ENCODE measurements around the gene SMOC2.

The SMOC2 gene

DNA sequence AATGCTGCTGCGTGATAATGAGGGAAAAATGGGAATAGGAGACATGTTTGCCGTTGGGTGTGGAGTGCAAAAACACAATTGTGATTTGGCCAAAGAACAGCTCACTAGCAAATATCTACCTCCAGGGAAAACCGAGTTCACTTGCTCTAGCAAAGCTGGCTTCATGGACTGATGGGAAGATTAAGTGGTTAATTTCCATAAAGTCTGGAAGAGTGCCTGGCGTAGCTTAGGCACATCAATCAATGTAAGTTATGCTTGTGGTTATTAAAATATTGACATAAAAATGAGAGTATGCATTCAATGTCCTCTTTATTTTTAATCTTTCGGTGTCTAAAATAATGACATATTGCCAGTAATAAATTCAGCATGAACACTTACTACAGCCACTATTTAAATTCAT lies 267.5 kb downstream of the SMOC2 start:
- Mint-ChIP-seq H3K27me3 (no peaks in the 10 kb centered on the region), H3K4me3 (no peak overlapping the region), H3K36me3 (no peaks in the 10 kb centered on the region), H3K4me1 (no peaks in the 10 kb centered on the region), H3K27ac (no peak overlapping the region), H3K9me3 (no peaks in the 10 kb centered on the region)
- CTCF ChIA-PET = no interaction called here
- no peak for DNase-seq

GRCh38 chr6:168708984-168709383 lies 268.0 kb downstream of the SMOC2 start:
- no peak for DNase-seq
- H3K9me3 Mint-ChIP-seq = no peaks in the 10 kb centered on the region

DNA sequence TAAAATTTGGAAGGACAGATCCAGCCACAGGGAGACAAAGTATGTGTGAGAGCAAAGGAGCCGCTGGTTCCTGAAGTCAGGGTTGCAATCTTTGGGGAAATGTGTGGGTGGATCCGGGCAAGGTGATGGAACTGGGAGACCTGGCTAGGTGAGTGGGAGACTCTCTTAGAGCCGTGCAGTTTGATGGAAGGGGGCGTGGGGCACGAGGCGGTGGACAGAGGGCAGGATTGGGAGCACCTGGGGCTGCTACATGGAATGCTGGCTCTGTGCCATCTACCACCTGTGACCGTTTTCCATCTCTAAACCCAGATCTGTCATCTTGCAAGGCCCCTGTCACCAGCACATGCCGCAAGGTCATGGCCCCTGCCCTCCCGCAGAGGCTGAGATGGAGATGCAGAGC lies 268.4 kb downstream of the SMOC2 start:
- CTCF ChIA-PET = no interaction called here
- no peak for DNase-seq
- Mint-ChIP-seq H3K4me3 (no peak overlapping the region), H3K9me3 (no peaks in the 10 kb centered on the region), H3K27me3 (no peaks in the 10 kb centered on the region), H3K4me1 (no peaks in the 10 kb centered on the region), H3K27ac (no peak overlapping the region), H3K36me3 (no peaks in the 10 kb centered on the region)

More at GRCh38 chr6:168708984-168709383, 268.0 kb downstream of the SMOC2 start:
- H3K4me3 Mint-ChIP-seq = no peak overlapping the region
- H3K4me1 Mint-ChIP-seq = no peaks in the 10 kb centered on the region
- H3K27ac Mint-ChIP-seq = no peak overlapping the region
- no peaks in the 10 kb centered on the region for H3K36me3 Mint-ChIP-seq
- H3K27me3 Mint-ChIP-seq = no peaks in the 10 kb centered on the region
- CTCF ChIA-PET = no interaction called here

DNA sequence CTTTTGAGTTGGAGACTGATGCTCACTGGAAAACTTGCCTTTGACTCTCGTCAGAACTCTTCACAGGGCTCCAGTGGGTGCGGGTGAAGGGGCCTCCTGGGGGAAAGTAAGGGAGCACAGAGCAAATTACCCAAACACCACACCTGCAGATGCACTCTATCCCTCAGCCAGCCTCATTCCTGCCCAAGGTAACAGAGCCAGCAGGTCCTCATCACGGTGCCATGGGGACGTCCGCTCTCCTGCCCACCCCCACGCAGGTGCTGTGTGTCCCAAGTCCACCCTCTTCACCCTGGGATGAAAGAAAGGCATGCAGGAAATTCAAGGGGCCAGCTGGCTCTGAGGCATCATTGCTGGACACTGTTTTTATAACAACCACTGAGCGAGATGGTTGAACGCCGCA lies 269.0 kb downstream of the SMOC2 start:
- CTCF ChIA-PET = no interaction called here
- Mint-ChIP-seq H3K36me3 (no peaks in the 10 kb centered on the region), H3K4me3 (no peak overlapping the region), H3K4me1 (no peaks in the 10 kb centered on the region), H3K9me3 (no peaks in the 10 kb centered on the region), H3K27ac (no peak overlapping the region), H3K27me3 (no peaks in the 10 kb centered on the region)
- no peak for DNase-seq

- no peak for DNase-seq
- Mint-ChIP-seq H3K9me3 (no peaks in the 10 kb centered on the region), H3K4me1 (no peaks in the 10 kb centered on the region), H3K36me3 (no peaks in the 10 kb centered on the region), H3K4me3 (no peak overlapping the region), H3K27ac (no peak overlapping the region), H3K27me3 (no peaks in the 10 kb centered on the region)
- CTCF ChIA-PET = no interaction called here
These were observed 270.2 kb downstream of the SMOC2 start for GRCh38 chr6:168711049-168711640.

DNA sequence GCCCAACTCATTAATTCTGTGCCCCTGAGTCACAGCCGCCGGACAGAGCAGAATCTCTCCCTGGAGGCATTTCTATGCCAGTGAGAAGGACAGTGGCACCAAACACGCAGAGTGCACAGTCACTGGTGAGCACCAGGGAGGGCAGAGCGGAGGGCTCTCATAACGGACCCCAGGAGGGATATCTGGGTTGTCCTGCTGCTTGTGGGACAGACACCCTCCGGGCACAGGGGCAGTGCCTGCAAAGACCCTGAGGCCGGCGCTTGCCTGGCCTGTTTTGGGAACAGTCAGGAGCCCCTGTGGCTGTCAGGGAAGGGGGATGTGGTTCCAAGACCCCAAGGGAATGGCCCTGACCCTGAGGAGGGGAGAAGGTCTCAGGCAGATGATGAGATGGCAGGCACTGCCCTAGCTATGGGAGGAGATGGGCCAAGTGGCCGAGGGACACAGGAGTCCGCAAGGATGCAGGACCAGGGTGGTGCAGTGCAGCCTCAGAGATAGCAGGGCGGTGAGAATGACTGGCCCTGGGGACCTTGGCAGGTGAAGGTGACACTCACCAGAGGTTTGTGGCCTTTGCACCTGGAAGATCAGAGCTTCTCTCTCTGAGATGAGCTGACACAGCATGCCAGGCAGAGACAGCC lies 270.8 kb downstream of the SMOC2 start:
- Mint-ChIP-seq H3K27ac (no peak overlapping the region), H3K9me3 (no peaks in the 10 kb centered on the region), H3K4me1 (no peaks in the 10 kb centered on the region), H3K4me3 (no peak overlapping the region), H3K36me3 (no peaks in the 10 kb centered on the region), H3K27me3 (no peaks in the 10 kb centered on the region)
- CTCF ChIA-PET = no interaction called here
- no peak for DNase-seq

- no peak overlapping the region for H3K4me3 Mint-ChIP-seq
- H3K4me1 Mint-ChIP-seq = no peaks in the 10 kb centered on the region
- H3K27ac Mint-ChIP-seq = no peak overlapping the region
- no peaks in the 10 kb centered on the region for H3K27me3 Mint-ChIP-seq
- no peak for DNase-seq
- H3K9me3 Mint-ChIP-seq = no peaks in the 10 kb centered on the region
- H3K36me3 Mint-ChIP-seq = no peaks in the 10 kb centered on the region
- CTCF ChIA-PET = no interaction called here
These were observed 272.0 kb downstream of the SMOC2 start for GRCh38 chr6:168712993-168713392.

DNA sequence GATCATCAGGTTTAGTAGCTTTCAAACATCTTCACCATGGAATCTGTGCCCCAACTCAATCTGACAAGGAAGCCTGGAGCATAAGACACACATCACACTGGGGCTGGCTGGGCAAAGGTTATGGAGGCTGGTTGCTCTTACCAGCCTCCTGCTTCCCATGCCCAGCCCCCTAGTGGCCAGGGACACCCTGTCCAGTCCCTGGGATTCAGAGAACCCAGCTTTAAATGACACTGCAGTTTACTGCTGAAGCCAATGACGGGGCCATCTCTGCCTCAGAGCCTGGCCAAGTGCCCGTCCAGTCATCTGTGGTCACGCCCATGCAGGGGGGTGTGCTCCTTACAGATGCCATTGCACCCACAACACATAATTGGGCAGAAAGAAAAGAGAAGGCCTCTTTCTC lies 272.9 kb downstream of the SMOC2 start:
- CTCF ChIA-PET = no interaction called here
- no peak overlapping the region for H3K27ac Mint-ChIP-seq
- H3K36me3 Mint-ChIP-seq = no peaks in the 10 kb centered on the region
- H3K4me1 Mint-ChIP-seq = no peaks in the 10 kb centered on the region
- no peaks in the 10 kb centered on the region for H3K27me3 Mint-ChIP-seq
- H3K4me3 Mint-ChIP-seq = no peak overlapping the region
- no peak for DNase-seq
- H3K9me3 Mint-ChIP-seq = no peaks in the 10 kb centered on the region

- CTCF ChIA-PET = no interaction called here
- Mint-ChIP-seq H3K36me3 (no peaks in the 10 kb centered on the region), H3K4me3 (no peak overlapping the region)
These were observed 273.7 kb downstream of the SMOC2 start for GRCh38 chr6:168714547-168715260.

GRCh38 chr6:168715643-168716481 lies 274.9 kb downstream of the SMOC2 start:
- Mint-ChIP-seq H3K27me3 (no peaks in the 10 kb centered on the region), H3K36me3 (no peaks in the 10 kb centered on the region), H3K4me3 (no peak overlapping the region), H3K4me1 (no peaks in the 10 kb centered on the region), H3K9me3 (no peaks in the 10 kb centered on the region), H3K27ac (no peak overlapping the region)
- DNase-seq = no peak
- CTCF ChIA-PET = interaction anchor here (0.6 kb wide), 1 partner anchor 190 kb away, joined by 3 read pairs; no protein-coding TSS in a partner anchor

More at GRCh38 chr6:168714547-168715260, 273.7 kb downstream of the SMOC2 start:
- no peak for DNase-seq
- H3K27ac Mint-ChIP-seq = no peak overlapping the region
- no peaks in the 10 kb centered on the region for H3K27me3 Mint-ChIP-seq
- no peaks in the 10 kb centered on the region for H3K9me3 Mint-ChIP-seq
- H3K4me1 Mint-ChIP-seq = no peaks in the 10 kb centered on the region

GRCh38 chr6:168716581-168716980 lies 275.6 kb downstream of the SMOC2 start:
- Mint-ChIP-seq H3K4me1 (no peaks in the 10 kb centered on the region), H3K27ac (no peak overlapping the region), H3K36me3 (no peaks in the 10 kb centered on the region), H3K4me3 (no peak overlapping the region), H3K27me3 (no peaks in the 10 kb centered on the region), H3K9me3 (no peaks in the 10 kb centered on the region)
- DNase-seq = no peak
- CTCF ChIA-PET = no interaction called here

- Mint-ChIP-seq H3K27me3 (no peaks in the 10 kb centered on the region), H3K4me3 (no peak overlapping the region), H3K27ac (no peak overlapping the region), H3K36me3 (no peaks in the 10 kb centered on the region), H3K4me1 (no peaks in the 10 kb centered on the region), H3K9me3 (no peaks in the 10 kb centered on the region)
- CTCF ChIA-PET = no interaction called here
- DNase-seq = no peak
These were observed 276.5 kb downstream of the SMOC2 start for GRCh38 chr6:168717491-168717890.
